Tibial nerve (tissue), 4 donors: Measurements from ENCODE around the gene TEX2.

ENCODE experiments used
- CTCF ChIP-seq, 5 experiments: fragments of 200-600 bp in 3 of 5; fragments of 450-650 bp in 2 of 5; sonication (generic) in 3 of 5; IDR thresholded peaks; one replicate each; pipeline ENCODE4 v1.5.1; 2016 to 2019; ENCODE audit warnings: antibody characterized with exemption in 5 of 5, mild to moderate bottlenecking in 3 of 5, moderate library complexity in 2 of 5
- EP300 ChIP-seq, 2 donors: sonication (generic); formaldehyde crosslinking; IDR thresholded peaks; one replicate each; pipeline ENCODE4 v1.6.1; 2017; ENCODE audit warnings: antibody characterized with exemption in 2 of 2, mild to moderate bottlenecking in 1 of 2

GRCh38 chr17:64138441-64138840, 124.6 kb downstream of the TEX2 start:
- TF ChIP-seq CTCF (IDR thresholded peaks at IDR 0.05) = no peak
- TF ChIP-seq EP300 (IDR thresholded peaks at IDR 0.05) = no peak
